Endothelial cell of umbilical vein (primary cell): ENCODE data around the gene IL25. TPM values are rescaled to one million over a fixed set of nuclear protein-coding genes. Genes with fewer than 3 reads are reported as not detected.

Experiments
- BruUV-seq: library from RNA; stranded (reverse); fragments of 400-500 nt; replicated peaks from 2 replicates; lab custom pipeline; 2021; lab: Mats Ljungman, UMichigan
- CTCF ChIA-PET: fragments of 300-600, 350-600 bp; sonication (Branson Sonifier 250); formaldehyde crosslinking; loops from one replicate; lab custom pipeline; 2021; ENCODE audit warnings: antibody characterized with exemption, inconsistent platforms; lab: Charles Lee
- POLR2A ChIA-PET: fragments of 300-600, 350-600 bp; sonication (Branson Sonifier 250); formaldehyde crosslinking; loops from one replicate; lab custom pipeline; 2021; ENCODE audit warnings: antibody characterized with exemption, inconsistent platforms; lab: Charles Lee
- DNase-seq: peaks from one replicate; pipeline ENCODE4 v3.0.0-alpha.2; 2011; ENCODE audit warnings: low read depth, low spot score
- FAIRE-seq: peaks from 2 replicates; lab custom pipeline; 2011; peaks lifted over from hg19 to GRCh38; lab: Jason Lieb, UNC
- H2AFZ ChIP-seq: 2 replicates; pipeline ENCODE4 v1.6.0; 2012; ENCODE audit warnings: low read depth, low read length, control low read depth, inconsistent platforms
- H3K27ac ChIP-seq: 2 replicates; pipeline ENCODE4 v1.5.1; 2011; ENCODE audit warnings: low read depth, mild to moderate bottlenecking, control low read depth, low read length, moderate library complexity; ENCODE audit not compliant: insufficient read depth
- H3K27me3 ChIP-seq, 2 experiments: 2 replicates each; pipeline versions ENCODE4 v1.6.0 to v1.6.1; 2011; ENCODE audit warnings: low read length in 2 of 2, mixed read lengths in 1 of 2; ENCODE audit not compliant: control insufficient read depth in 2 of 2, insufficient read depth in 2 of 2
- H3K36me3 ChIP-seq, 2 experiments: 2 replicates in 1 of 2; 3 replicates in 1 of 2; pipeline ENCODE4 v1.5.1; 2011; ENCODE audit warnings: low read length in 2 of 2, mild to moderate bottlenecking in 1 of 2, moderate library complexity in 1 of 2; ENCODE audit not compliant: control insufficient read depth in 2 of 2, insufficient read depth in 2 of 2; ENCODE audit errors: extremely low read depth in 1 of 2
- H3K4me1 ChIP-seq: 3 replicates; pipeline ENCODE4 v1.5.1; 2011; ENCODE audit warnings: mild to moderate bottlenecking, low read length; ENCODE audit not compliant: control insufficient read depth, insufficient read depth; ENCODE audit errors: extremely low read depth
- H3K4me2 ChIP-seq: 2 replicates; pipeline ENCODE4 v1.6.1; 2011; ENCODE audit warnings: low read length, control low read depth, mixed read lengths; ENCODE audit not compliant: insufficient read depth
- H3K4me3 ChIP-seq, 3 experiments: fragments of 200-600 bp in 1 of 3; sonication (generic), shearing (Covaris generic) in 1 of 3; replicated peaks in 1 of 3; 2 replicates each; pipeline ENCODE4 v1.5.1; 2011 to 2016; ENCODE audit warnings: control low read depth in 3 of 3, low read length in 3 of 3, mild to moderate bottlenecking in 2 of 3, inconsistent platforms in 1 of 3, low read depth in 1 of 3, moderate library complexity in 1 of 3; ENCODE audit not compliant: insufficient read depth in 1 of 3
- H3K79me2 ChIP-seq: 2 replicates; pipeline ENCODE4 v1.6.0; 2012; ENCODE audit warnings: low read length, inconsistent platforms; ENCODE audit not compliant: control insufficient read depth, insufficient read depth
- H3K9ac ChIP-seq: replicated peaks from 2 replicates; pipeline ENCODE3; 2011; ENCODE audit warnings: low read length, control low read depth; ENCODE audit not compliant: insufficient read depth; ENCODE audit errors: extremely low read depth
- H3K9me1 ChIP-seq: replicated peaks from 3 replicates; pipeline ENCODE4 v1.6.0; 2011; ENCODE audit warnings: mild to moderate bottlenecking, low read length; ENCODE audit not compliant: control insufficient read depth, insufficient read depth; ENCODE audit errors: extremely low read depth
- H3K9me3 ChIP-seq: replicated peaks from 2 replicates; pipeline ENCODE4 v1.5.1; 2012; ENCODE audit warnings: low read length, inconsistent platforms; ENCODE audit not compliant: control insufficient read depth, insufficient read depth
- H4K20me1 ChIP-seq: replicated peaks from 2 replicates; pipeline ENCODE3; 2011; ENCODE audit warnings: mild to moderate bottlenecking, low read length; ENCODE audit not compliant: control insufficient read depth, insufficient read depth; ENCODE audit errors: extremely low read depth
- CTCF ChIP-seq, 2 donors: IDR thresholded peaks; 1 replicate in 1 of 2; 2 replicates in 1 of 2; pipeline ENCODE4 v1.5.1; 2011; ENCODE audit warnings: low read length in 2 of 2, mild to moderate bottlenecking in 2 of 2, moderate library complexity in 2 of 2, control low read depth in 1 of 2, inconsistent platforms in 1 of 2, low read depth in 1 of 2; ENCODE audit not compliant: insufficient read depth in 1 of 2; ENCODE audit errors: extremely low read depth in 1 of 2
- EZH2 ChIP-seq: IDR thresholded peaks from 2 replicates; pipeline ENCODE4 v1.6.1; 2012; ENCODE audit warnings: borderline replicate concordance, low read depth, mild to moderate bottlenecking, moderate library complexity, low read length, inconsistent platforms; ENCODE audit not compliant: severe bottlenecking
- FOS ChIP-seq: IDR thresholded peaks from 2 replicates; pipeline ENCODE4 v1.6.1; 2011; ENCODE audit warnings: mild to moderate bottlenecking, low read length, moderate library complexity, borderline replicate concordance; ENCODE audit not compliant: insufficient read depth
- GATA2 ChIP-seq: IDR thresholded peaks from 2 replicates; pipeline ENCODE4 v1.7.0; 2011; ENCODE audit warnings: low read depth, mild to moderate bottlenecking, moderate library complexity, mixed read lengths, low read length; ENCODE audit not compliant: insufficient read length, insufficient read depth
- JUN ChIP-seq: IDR thresholded peaks from 2 replicates; pipeline ENCODE4 v1.6.1; 2011; ENCODE audit warnings: borderline replicate concordance, low read depth; ENCODE audit not compliant: insufficient read length, insufficient read depth
- MAX ChIP-seq: IDR thresholded peaks from 2 replicates; pipeline ENCODE4 v1.6.1; 2011; ENCODE audit not compliant: insufficient read depth, insufficient read length
- MYC ChIP-seq: IDR thresholded peaks from one replicate; pipeline ENCODE4 v1.6.1; 2011; ENCODE audit warnings: mild to moderate bottlenecking, low read depth, low read length
- POLR2A ChIP-seq: IDR thresholded peaks from 2 replicates; pipeline ENCODE4 v1.6.1; 2012; ENCODE audit warnings: low read depth, mild to moderate bottlenecking, control low read depth, low read length
- POLR2AphosphoS5 ChIP-seq: IDR thresholded peaks from 2 replicates; pipeline ENCODE4 v1.6.1; 2012; ENCODE audit warnings: low read depth, mild to moderate bottlenecking, control low read depth, low read length, moderate library complexity; ENCODE audit not compliant: insufficient read depth
- dilution Hi-C: fragments of 300-500 bp; cut with MboI; formaldehyde crosslinking; loops from one replicate; pipeline ENCODE4 v1.15.0; 2019; ENCODE audit warnings: low sequenced_read_pairs; ENCODE audit not compliant: extremely low pct_ligation_motif_present
- intact Hi-C: fragments of 100-400 bp; cut with micrococcal nuclease; formaldehyde crosslinking; loops from one replicate; pipeline ENCODE4 v1.10.0; 2022
- polyA plus RNA-seq, 4 experiments: library from polyadenylated mRNA; depleted of rRNA in 3 of 4; stranded (reverse) in 3 of 4; unstranded in 1 of 4; fragments of >200 nt; gene quantifications; 2 replicates each; pipeline versions ENCODE4 v1.2.1 to v1.2.3, GENCODE V29; 2011 to 2012; ENCODE audit warnings: missing spikeins in 1 of 4
- total RNA-seq: library from RNA; stranded (reverse); gene quantifications from 2 replicates; pipeline ENCODE4 v1.2.3, GENCODE V29; 2021

IL25 gene
- total and polyA plus RNA-seq, 2 donors (not counting 3 experiments of a cell fraction or from before 2014, with no cell fraction given): not detected

- Histone ChIP-seq H3K4me3 (no peak overlapping the region), H3K9me1 (no peaks in the 10 kb centered on the region), H4K20me1 (no peaks in the 10 kb centered on the region), H3K9ac (no peak overlapping the region), H3K36me3 (no peaks in the 10 kb centered on the region), H3K27me3 (peaks cover 21% of the 10 kb centered on the region in 2 experiments), H3K27ac (no peak overlapping the region), H3K79me2 (no peaks in the 10 kb centered on the region), H2AFZ (no peak overlapping the region), H3K4me2 (no peak overlapping the region), H3K4me1 (no peaks in the 10 kb centered on the region), H3K9me3 (no peaks in the 10 kb centered on the region)
- CTCF ChIA-PET: no interaction called here
- FAIRE-seq (no peak), DNase-seq (no peak)
- no TSS peak for BruUV-seq
- POLR2A ChIA-PET: no interaction called here
- intact Hi-C loops: no loop called here
- TF ChIP-seq CTCF (IDR thresholded peaks at IDR 0.05; ENCODE audit: extremely low read depth in 1 of 2, insufficient read depth in 1 of 2, low read depth in 1 of 2, low read length in 2 of 2): no peak
- dilution Hi-C loops: no loop called here
Observed at GRCh38 chr14:23347406-23348296, 25.0 kb upstream of the IL25 start.

GRCh38 chr14:23348297-23348655 is 24.3 kb upstream of the IL25 start:
- Histone ChIP-seq H3K9ac (no peak overlapping the region), H3K27me3 (peaks cover 24 to 26% of the 10 kb centered on the region in 2 experiments), H3K9me3 (no peaks in the 10 kb centered on the region), H3K4me1 (no peaks in the 10 kb centered on the region), H3K4me2 (no peak overlapping the region), H3K9me1 (no peaks in the 10 kb centered on the region), H3K27ac (no peak overlapping the region), H3K79me2 (no peaks in the 10 kb centered on the region), H3K36me3 (no peaks in the 10 kb centered on the region), H2AFZ (no peak overlapping the region), H3K4me3 (no peak overlapping the region), H4K20me1 (no peaks in the 10 kb centered on the region)
- POLR2A ChIA-PET: no interaction called here
- DNase-seq (no peak), FAIRE-seq (no peak)
- no TSS peak for BruUV-seq
- CTCF ChIA-PET: no interaction called here
- intact Hi-C loops (no loop called here), dilution Hi-C loops (no loop called here)
- TF ChIP-seq POLR2AphosphoS5 (no peak), CTCF (IDR thresholded peaks at IDR 0.05; ENCODE audit: extremely low read depth in 1 of 2, insufficient read depth in 1 of 2, low read depth in 1 of 2, low read length in 2 of 2) (no peak), MAX (no peak), EZH2 (no peak), FOS (no peak), GATA2 (no peak), MYC (no peak), POLR2A (no peak), JUN (no peak)
